Measurements from ENCODE around the gene PVALB. TPM values are rescaled to one million over a fixed set of nuclear protein-coding genes. Genes with fewer than 3 reads are reported as not detected.

Gene PVALB
- total and polyA plus RNA-seq, 9 of the 15 experiments (the other 6 are each of a cell fraction or from before 2014, with no cell fraction given): not detected

DNA sequence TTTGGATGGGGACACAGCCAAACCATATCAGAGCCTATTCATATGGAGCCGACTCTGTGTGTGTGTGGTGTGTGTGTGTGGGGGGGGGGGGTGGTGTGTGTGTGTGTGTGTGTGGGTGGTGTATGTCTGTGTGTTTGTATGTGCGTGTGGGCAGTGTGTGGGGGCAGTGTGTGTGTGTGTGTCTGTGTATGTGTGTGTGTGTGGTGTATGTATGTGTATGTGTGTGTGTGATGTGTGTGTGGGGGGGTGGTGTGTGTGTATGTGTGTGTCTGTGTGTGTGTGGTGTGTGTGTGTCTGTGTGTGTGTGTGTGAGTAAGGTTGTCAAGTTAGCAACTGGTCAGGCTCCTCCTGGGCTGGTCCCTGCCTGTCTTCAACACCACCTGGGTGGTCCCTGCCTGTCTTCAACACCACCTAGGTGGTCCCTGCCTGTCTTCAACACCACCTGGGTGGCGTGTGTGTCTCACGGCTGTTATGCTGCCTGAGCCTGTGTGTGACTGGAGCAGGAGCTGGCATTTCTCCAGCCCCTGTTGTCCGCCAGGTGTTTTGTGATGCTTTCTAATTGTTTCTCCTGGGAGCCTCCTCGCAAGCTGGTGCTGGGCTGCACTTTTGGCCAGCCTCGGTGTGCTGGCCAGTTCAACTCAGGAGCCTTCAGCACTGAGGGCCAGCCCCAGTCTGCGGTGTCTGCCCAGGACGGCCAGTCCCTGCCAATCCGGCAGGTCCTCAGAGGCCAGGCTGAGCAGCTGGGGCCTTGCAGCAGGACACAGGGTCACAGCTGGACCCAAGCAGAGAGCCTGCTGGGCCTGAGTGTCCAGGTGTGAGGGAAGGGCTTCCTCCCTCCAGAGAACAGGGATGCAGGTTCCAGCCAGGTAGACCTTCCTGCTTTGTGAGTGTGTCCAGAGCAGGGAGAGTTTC lies 21.5 kb upstream of the PVALB start:
- Histone ChIP-seq H3K4me1 (replicated peaks in 1 of 2; ENCODE audit: control insufficient read depth in 2 of 2, insufficient read depth in 2 of 2, low read length in 2 of 2) (no peaks in the 10 kb centered on the region), H3K9me1 (ENCODE audit: control insufficient read depth, insufficient read depth, low read length) (no peaks in the 10 kb centered on the region), H3K4me3 (no peak overlapping the region), H2AFZ (ENCODE audit: low read depth, low read length) (no peak overlapping the region), H3K79me2 (ENCODE audit: control insufficient read depth, insufficient read depth, low read length) (no peaks in the 10 kb centered on the region), H3K27ac (ENCODE audit: extremely low read depth, low read depth, low read length) (no peak overlapping the region), H3K27me3 (ENCODE audit: control insufficient read depth in 2 of 2, insufficient read depth in 2 of 2, low read length in 2 of 2) (peaks cover 0 to 11% of the 10 kb centered on the region in 2 experiments; a peak in 1 of 5 replicates), H3K4me2 (ENCODE audit: insufficient read depth, low read length) (no peak overlapping the region), H3K9me3 (replicated peaks; ENCODE audit: control insufficient read depth, insufficient read depth, low read depth, low read length) (no peaks in the 10 kb centered on the region), H3K36me3 (ENCODE audit: control insufficient read depth, insufficient read depth, low read length) (no peaks in the 10 kb centered on the region), H3K9ac (ENCODE audit: insufficient read depth in 1 of 2, low read depth in 2 of 2, low read length in 2 of 2) (no peak overlapping the region), H4K20me1 (replicated peaks; ENCODE audit: control insufficient read depth, insufficient read depth, low read length) (no peaks in the 10 kb centered on the region)
- intact Hi-C loops (cut with micrococcal nuclease) (no loop called here), in situ Hi-C loops (cut with MboI) (no loop called here)
- BruUV-seq (replicated peaks): no TSS peak
- FAIRE-seq: no peak
- no peak for ATAC-seq
- ChIA-PET POLR2A (interaction anchor here (0.9 kb wide), 1 partner anchor 51 kb away, joined by 3 read pairs; no protein-coding TSS in a partner anchor), CTCF (ENCODE audit: low intra/inter-chr PET ratio) (no interaction called here)
- no peak for TF ChIP-seq MAFF (IDR thresholded peaks at IDR 0.05; ENCODE audit: low read length)
- no peak for TF ChIP-seq LARP7 (IDR thresholded peaks at IDR 0.05)
- no peak for TF ChIP-seq RFX7 (CRISPR knock-in tag; IDR thresholded peaks at IDR 0.05)
- TF ChIP-seq, protein P1, sequence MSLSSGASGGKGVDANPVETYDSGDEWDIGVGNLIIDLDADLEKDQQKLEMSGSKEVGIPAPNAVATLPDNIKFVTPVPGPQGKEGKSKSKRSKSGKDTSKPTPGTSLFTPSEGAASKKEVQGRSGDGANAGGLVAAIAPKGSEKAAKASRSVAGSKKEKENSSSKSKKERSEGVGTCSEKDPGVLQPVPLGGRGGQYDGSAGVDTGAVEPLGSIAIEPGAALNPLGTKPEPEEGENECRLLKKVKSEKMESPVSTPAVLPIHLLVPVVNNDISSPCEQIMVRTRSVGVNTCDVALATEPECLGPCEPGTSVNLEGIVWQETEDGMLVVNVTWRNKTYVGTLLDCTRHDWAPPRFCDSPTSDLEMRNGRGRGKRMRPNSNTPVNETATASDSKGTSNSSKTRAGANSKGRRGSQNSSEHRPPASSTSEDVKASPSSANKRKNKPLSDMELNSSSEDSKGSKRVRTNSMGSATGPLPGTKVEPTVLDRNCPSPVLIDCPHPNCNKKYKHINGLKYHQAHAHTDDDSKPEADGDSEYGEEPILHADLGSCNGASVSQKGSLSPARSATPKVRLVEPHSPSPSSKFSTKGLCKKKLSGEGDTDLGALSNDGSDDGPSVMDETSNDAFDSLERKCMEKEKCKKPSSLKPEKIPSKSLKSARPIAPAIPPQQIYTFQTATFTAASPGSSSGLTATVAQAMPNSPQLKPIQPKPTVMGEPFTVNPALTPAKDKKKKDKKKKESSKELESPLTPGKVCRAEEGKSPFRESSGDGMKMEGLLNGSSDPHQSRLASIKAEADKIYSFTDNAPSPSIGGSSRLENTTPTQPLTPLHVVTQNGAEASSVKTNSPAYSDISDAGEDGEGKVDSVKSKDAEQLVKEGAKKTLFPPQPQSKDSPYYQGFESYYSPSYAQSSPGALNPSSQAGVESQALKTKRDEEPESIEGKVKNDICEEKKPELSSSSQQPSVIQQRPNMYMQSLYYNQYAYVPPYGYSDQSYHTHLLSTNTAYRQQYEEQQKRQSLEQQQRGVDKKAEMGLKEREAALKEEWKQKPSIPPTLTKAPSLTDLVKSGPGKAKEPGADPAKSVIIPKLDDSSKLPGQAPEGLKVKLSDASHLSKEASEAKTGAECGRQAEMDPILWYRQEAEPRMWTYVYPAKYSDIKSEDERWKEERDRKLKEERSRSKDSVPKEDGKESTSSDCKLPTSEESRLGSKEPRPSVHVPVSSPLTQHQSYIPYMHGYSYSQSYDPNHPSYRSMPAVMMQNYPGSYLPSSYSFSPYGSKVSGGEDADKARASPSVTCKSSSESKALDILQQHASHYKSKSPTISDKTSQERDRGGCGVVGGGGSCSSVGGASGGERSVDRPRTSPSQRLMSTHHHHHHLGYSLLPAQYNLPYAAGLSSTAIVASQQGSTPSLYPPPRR (CRISPR knock-in tag; IDR thresholded peaks at IDR 0.05; ENCODE audit: borderline replicate concordance): no peak
- no peak for DNase-seq (ENCODE audit: extremely low read depth in 1 of 4, low spot score in 3 of 4)
- WGBS (ENCODE audit: insufficient coverage, low coverage, missing lambda C conversion rate): 0% methylated on average over 10 of the region's 10 CpGs

Measured in K562 (cell line).